ENCODE results near the gene NAA20.
A peak's percentile ranks its signal among the peaks of the same experiment; 100 is the strongest.

NAA20 gene

GRCh38 chr20:20052074-20052970 lies 35.2 kb downstream of the NAA20 start, which contains the start of the genes CFAP61 and CRNKL1:
Gene CFAP61, plus strand, starts transcription at chr20:20052532. Its CDS starts 4,122 bp downstream, at chr20:20056654.
Gene CRNKL1, minus strand, starts transcription at chr20:20052466. Its CDS starts 124 bp downstream, at chr20:20052342.
- peak within 1 kb of the TSS; percentile 61; the same call in 1 of the 2 replicates for H3K9ac ChIP-seq

GRCh38 chr20:20060234-20060998 lies 43.3 kb downstream of the NAA20 start:
- TF ChIP-seq CTCF (conservative IDR thresholded peaks at IDR 0.05; ENCODE audit: low read depth, low read length) = no peak
- no peak overlapping the region for H3K27ac ChIP-seq
- H2AFZ ChIP-seq (ENCODE audit: low read depth) = no peak overlapping the region
- no peaks in the 10 kb centered on the region for H3K36me3 ChIP-seq (ENCODE audit: insufficient read depth)
- H3K27me3 ChIP-seq (ENCODE audit: insufficient read depth, low read depth) = no peaks in the 10 kb centered on the region
- no peak overlapping the region for H3K4me2 ChIP-seq
- H3K4me1 ChIP-seq (ENCODE audit: low read depth, poor library complexity, severe bottlenecking) = no peaks in the 10 kb centered on the region
- H3K4me3 ChIP-seq (IDR thresholded peaks at IDR 0.05; ENCODE audit: insufficient read depth, low read depth, low read length) = no peak overlapping the region
- H3K79me2 ChIP-seq (ENCODE audit: insufficient read depth, low read depth) = no peaks in the 10 kb centered on the region
- no peak overlapping the region for H3K9ac ChIP-seq
- H4K20me1 ChIP-seq (ENCODE audit: insufficient read depth) = no peaks in the 10 kb centered on the region

More at GRCh38 chr20:20052074-20052970, 35.2 kb downstream of the NAA20 start, which contains the start of the genes CFAP61 and CRNKL1:
- peaks cover 15% of the 10 kb centered on the region for H3K79me2 ChIP-seq (ENCODE audit: insufficient read depth, low read depth)
- no peaks in the 10 kb centered on the region for H3K27me3 ChIP-seq (ENCODE audit: insufficient read depth, low read depth)
- no peak for TF ChIP-seq CTCF (conservative IDR thresholded peaks at IDR 0.05; ENCODE audit: low read depth, low read length)
- peak within 1 kb of the TSS; percentile 32 for H3K4me3 ChIP-seq (IDR thresholded peaks at IDR 0.05; ENCODE audit: insufficient read depth, low read depth, low read length)
- peak within 1 kb of the TSS; percentile 62 for H3K27ac ChIP-seq
- no peaks in the 10 kb centered on the region for H4K20me1 ChIP-seq (ENCODE audit: insufficient read depth)
- peak within 1 kb of the TSS; percentile 61 for H3K4me2 ChIP-seq
- peak within 1 kb of the TSS; percentile 47 for H2AFZ ChIP-seq (ENCODE audit: low read depth)
- H3K4me1 ChIP-seq (ENCODE audit: low read depth, poor library complexity, severe bottlenecking) = peaks cover 17% of the 10 kb centered on the region
- no peaks in the 10 kb centered on the region for H3K36me3 ChIP-seq (ENCODE audit: insufficient read depth)

- Histone ChIP-seq H3K36me3 (ENCODE audit: insufficient read depth) (no peaks in the 10 kb centered on the region), H3K27ac (no peak overlapping the region), H3K27me3 (ENCODE audit: insufficient read depth, low read depth) (no peaks in the 10 kb centered on the region), H3K4me3 (IDR thresholded peaks at IDR 0.05; ENCODE audit: insufficient read depth, low read depth, low read length) (no peak overlapping the region), H4K20me1 (ENCODE audit: insufficient read depth) (no peaks in the 10 kb centered on the region), H3K4me2 (no peak overlapping the region), H2AFZ (ENCODE audit: low read depth) (no peak overlapping the region), H3K9ac (no peak overlapping the region), H3K4me1 (ENCODE audit: low read depth, poor library complexity, severe bottlenecking) (no peaks in the 10 kb centered on the region), H3K79me2 (ENCODE audit: insufficient read depth, low read depth) (no peaks in the 10 kb centered on the region)
- TF ChIP-seq CTCF (conservative IDR thresholded peaks at IDR 0.05; ENCODE audit: low read depth, low read length) = no peak
Observed at GRCh38 chr20:20063941-20064702, 47.0 kb downstream of the NAA20 start.

- H3K4me1 ChIP-seq (ENCODE audit: low read depth, poor library complexity, severe bottlenecking) = no peaks in the 10 kb centered on the region
- no peak for TF ChIP-seq CTCF (conservative IDR thresholded peaks at IDR 0.05; ENCODE audit: low read depth, low read length)
Observed at GRCh38 chr20:20065361-20065760, 48.2 kb downstream of the NAA20 start.

More at GRCh38 chr20:20065361-20065760, 48.2 kb downstream of the NAA20 start:
- Histone ChIP-seq H3K79me2 (ENCODE audit: insufficient read depth, low read depth) (no peaks in the 10 kb centered on the region), H3K27me3 (ENCODE audit: insufficient read depth, low read depth) (no peaks in the 10 kb centered on the region), H4K20me1 (ENCODE audit: insufficient read depth) (no peaks in the 10 kb centered on the region), H3K27ac (no peak overlapping the region), H3K9ac (no peak overlapping the region), H3K4me2 (no peak overlapping the region), H3K4me3 (IDR thresholded peaks at IDR 0.05; ENCODE audit: insufficient read depth, low read depth, low read length) (no peak overlapping the region), H3K36me3 (ENCODE audit: insufficient read depth) (no peaks in the 10 kb centered on the region), H2AFZ (ENCODE audit: low read depth) (no peak overlapping the region)

All from KMS-11 (cell line).